ENCODE results near the gene MX2. TPM values are rescaled to one million over a fixed set of nuclear protein-coding genes. Genes with fewer than 3 reads are reported as not detected.
"Not testable (repeated sequence)": the region's sequence is repeated elsewhere in the genome, so short reads cannot be mapped to it uniquely, and the experiment has no call there.

Gene MX2
- total RNA-seq, 1 experiment from 2014 or later: 0.15 TPM

DNA sequence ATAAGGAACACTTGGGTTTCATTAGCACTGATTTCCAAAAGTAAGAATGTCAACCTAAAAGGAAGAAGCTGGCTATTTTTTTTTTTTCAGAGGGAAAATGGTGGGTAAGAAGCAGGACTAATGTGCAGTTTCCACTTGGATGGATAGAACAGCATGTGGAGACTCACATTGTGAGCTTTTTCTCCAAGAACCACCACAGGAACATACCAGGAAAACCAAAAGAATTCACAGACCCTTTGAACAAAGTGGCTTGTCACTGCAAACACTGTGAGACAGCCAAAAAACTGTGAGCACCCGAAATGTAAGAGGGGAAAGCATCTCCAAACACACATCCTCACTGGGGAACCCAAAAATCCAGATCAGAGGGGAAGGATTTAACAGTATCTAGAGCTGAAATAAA is 48.5 kb downstream of the MX2 start:
- no peak for ATAC-seq
- H3K9me3 ChIP-seq (ENCODE audit: low read length): no peaks in the 10 kb centered on the region
- POLR2A ChIA-PET (ENCODE audit: unreplicated experiment): no interaction called here
- no peak overlapping the region for H3K4me2 ChIP-seq (ENCODE audit: low read length)
- no peak overlapping the region for H2AFZ ChIP-seq (ENCODE audit: low read length)
- intact Hi-C loops (cut with micrococcal nuclease): no loop called here
- H3F3A ChIP-seq (ENCODE audit: low read length, unreplicated experiment): no peaks in the 10 kb centered on the region
- no peaks in the 10 kb centered on the region for H3K36me3 ChIP-seq (ENCODE audit: low read depth, low read length)
- H3K79me2 ChIP-seq (ENCODE audit: low read length): no peaks in the 10 kb centered on the region
- no peak for DNase-seq
- no peak for TF ChIP-seq EZH2phosphoT487 (IDR thresholded peaks at IDR 0.05; ENCODE audit: borderline replicate concordance, low read length)
- TF ChIP-seq EZH2 (IDR thresholded peaks at IDR 0.05; ENCODE audit: low read length, unreplicated experiment): no peak
- TF ChIP-seq, protein P1, sequence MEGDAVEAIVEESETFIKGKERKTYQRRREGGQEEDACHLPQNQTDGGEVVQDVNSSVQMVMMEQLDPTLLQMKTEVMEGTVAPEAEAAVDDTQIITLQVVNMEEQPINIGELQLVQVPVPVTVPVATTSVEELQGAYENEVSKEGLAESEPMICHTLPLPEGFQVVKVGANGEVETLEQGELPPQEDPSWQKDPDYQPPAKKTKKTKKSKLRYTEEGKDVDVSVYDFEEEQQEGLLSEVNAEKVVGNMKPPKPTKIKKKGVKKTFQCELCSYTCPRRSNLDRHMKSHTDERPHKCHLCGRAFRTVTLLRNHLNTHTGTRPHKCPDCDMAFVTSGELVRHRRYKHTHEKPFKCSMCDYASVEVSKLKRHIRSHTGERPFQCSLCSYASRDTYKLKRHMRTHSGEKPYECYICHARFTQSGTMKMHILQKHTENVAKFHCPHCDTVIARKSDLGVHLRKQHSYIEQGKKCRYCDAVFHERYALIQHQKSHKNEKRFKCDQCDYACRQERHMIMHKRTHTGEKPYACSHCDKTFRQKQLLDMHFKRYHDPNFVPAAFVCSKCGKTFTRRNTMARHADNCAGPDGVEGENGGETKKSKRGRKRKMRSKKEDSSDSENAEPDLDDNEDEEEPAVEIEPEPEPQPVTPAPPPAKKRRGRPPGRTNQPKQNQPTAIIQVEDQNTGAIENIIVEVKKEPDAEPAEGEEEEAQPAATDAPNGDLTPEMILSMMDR (conservative IDR thresholded peaks at IDR 0.05; ENCODE audit: low read depth, low read length): no peak
- no peaks in the 10 kb centered on the region for H3K4me1 ChIP-seq (ENCODE audit: insufficient read depth, low read length)
- H3K9ac ChIP-seq (ENCODE audit: low read length): no peak overlapping the region
- no peak overlapping the region for H3K4me3 ChIP-seq (ENCODE audit: low read length)
- CTCF ChIA-PET: no interaction called here
- H3K27me3 ChIP-seq (ENCODE audit: low read length): no peaks in the 10 kb centered on the region
- no TSS peak for BruUV-seq (replicated peaks)
- H3K9me2 ChIP-seq (replicated peaks; ENCODE audit: low read length): no peaks in the 10 kb centered on the region
- H4K20me1 ChIP-seq (ENCODE audit: low read length): no peaks in the 10 kb centered on the region
- no peak overlapping the region for H3K27ac ChIP-seq (ENCODE audit: low read length)

DNA sequence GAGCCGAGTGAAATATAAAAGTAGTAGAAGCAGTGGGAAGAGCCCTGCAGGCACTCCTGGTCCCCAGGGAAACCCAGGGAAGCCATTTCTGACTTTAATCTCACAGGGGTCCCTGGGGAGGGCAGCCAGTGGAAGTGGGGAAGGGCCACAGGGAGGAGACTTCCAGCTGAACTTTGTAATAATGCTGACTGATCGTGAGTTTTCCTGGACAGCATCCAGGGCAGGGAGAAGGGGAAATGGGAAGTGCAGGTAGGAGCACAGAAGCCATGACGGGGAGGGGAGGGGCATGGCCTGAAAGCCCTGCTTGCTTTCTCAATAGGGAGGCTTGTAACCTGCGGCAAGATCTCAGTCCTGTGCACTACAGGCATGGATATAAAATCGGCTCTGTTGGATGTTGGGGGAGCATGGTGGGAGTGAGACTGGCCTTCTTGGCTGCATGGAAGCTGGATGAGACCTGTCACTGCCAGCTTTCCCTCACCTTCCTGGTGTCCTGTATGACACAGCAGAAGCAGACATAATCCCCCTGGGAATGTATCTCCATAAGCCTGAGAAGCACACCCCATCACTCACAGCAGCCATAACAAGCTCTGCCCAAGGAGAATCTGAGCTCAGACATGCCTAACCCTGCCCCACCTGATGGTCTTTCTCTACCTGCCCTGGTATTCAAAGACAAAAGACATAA is 49.1 kb downstream of the MX2 start:
- ChIA-PET CTCF (no interaction called here), POLR2A (ENCODE audit: unreplicated experiment) (interaction anchor here (0.6 to 0.7 kb wide), 2 partner anchors 350 to 467 kb away, joined by 3 to 4 read pairs; no protein-coding TSS in a partner anchor)
- Histone ChIP-seq H3K36me3 (ENCODE audit: low read depth, low read length) (no peaks in the 10 kb centered on the region), H3K79me2 (ENCODE audit: low read length) (no peaks in the 10 kb centered on the region), H3K9me3 (ENCODE audit: low read length) (no peaks in the 10 kb centered on the region), H3K27ac (ENCODE audit: low read length) (no peak overlapping the region), H3K4me1 (ENCODE audit: insufficient read depth, low read length) (no peaks in the 10 kb centered on the region), H3F3A (ENCODE audit: low read length, unreplicated experiment) (no peaks in the 10 kb centered on the region), H2AFZ (ENCODE audit: low read length) (peak overlapping the region; percentile 31; the same call in 1 of the 2 replicates), H3K9ac (ENCODE audit: low read length) (no peak overlapping the region), H4K20me1 (ENCODE audit: low read length) (no peaks in the 10 kb centered on the region), H3K27me3 (ENCODE audit: low read length) (no peaks in the 10 kb centered on the region), H3K4me3 (ENCODE audit: low read length) (no peak overlapping the region), H3K4me2 (ENCODE audit: low read length) (no peak overlapping the region), H3K9me2 (replicated peaks; ENCODE audit: low read length) (no peaks in the 10 kb centered on the region)
- no peak for ATAC-seq
- no TSS peak for BruUV-seq (replicated peaks)
- TF ChIP-seq, protein P1 (conservative IDR thresholded peaks at IDR 0.05; ENCODE audit: low read depth, low read length): no peak
- no peak for TF ChIP-seq EZH2phosphoT487 (IDR thresholded peaks at IDR 0.05; ENCODE audit: borderline replicate concordance, low read length)
- no peak for TF ChIP-seq EZH2 (IDR thresholded peaks at IDR 0.05; ENCODE audit: low read length, unreplicated experiment)
- no peak for DNase-seq
- intact Hi-C loops (cut with micrococcal nuclease): no loop called here

DNA sequence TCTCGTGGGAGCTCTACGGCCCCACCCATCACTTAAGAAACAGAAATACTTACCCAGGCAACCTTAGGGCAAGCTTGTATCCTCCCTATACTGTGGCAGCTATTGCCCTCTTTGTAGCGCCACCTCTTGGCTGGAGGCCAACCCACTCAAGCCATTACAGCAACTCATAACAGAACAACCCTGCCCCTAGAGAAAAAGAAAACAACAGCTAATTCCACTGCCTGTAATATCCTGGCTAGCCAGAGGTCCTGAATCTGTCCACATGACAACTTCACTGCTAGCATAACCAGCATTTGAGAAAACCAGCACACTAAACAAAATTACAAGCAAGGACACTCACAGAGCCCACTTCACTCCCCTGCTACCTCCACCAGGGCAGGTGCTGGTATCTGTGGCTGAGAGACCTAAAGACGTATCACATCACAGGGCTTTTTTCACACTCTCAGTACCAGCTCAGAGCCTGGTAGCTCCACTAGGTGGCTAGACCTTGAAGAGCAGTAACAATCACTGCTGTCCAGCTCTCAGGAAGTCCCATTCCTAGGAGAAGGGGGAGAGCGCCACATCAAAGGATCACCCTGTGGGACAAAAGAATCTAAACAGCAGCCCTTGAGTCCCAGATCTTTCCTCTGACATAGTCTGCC is 49.7 kb downstream of the MX2 start:
- no peaks in the 10 kb centered on the region for H3K9me2 ChIP-seq (replicated peaks; ENCODE audit: low read length)
- no peak overlapping the region for H3K4me3 ChIP-seq (ENCODE audit: low read length)
- no peaks in the 10 kb centered on the region for H3K79me2 ChIP-seq (ENCODE audit: low read length)
- TF ChIP-seq EZH2phosphoT487 (IDR thresholded peaks at IDR 0.05; ENCODE audit: borderline replicate concordance, low read length) (no peak), EZH2 (IDR thresholded peaks at IDR 0.05; ENCODE audit: low read length, unreplicated experiment) (no peak)
- TF ChIP-seq, protein P1 (conservative IDR thresholded peaks at IDR 0.05; ENCODE audit: low read depth, low read length): no peak; the same call in 1 of the 2 replicates
- H3K4me1 ChIP-seq (ENCODE audit: insufficient read depth, low read length): no peaks in the 10 kb centered on the region
- H3K9me3 ChIP-seq (ENCODE audit: low read length): no peaks in the 10 kb centered on the region
- H3K27ac ChIP-seq (ENCODE audit: low read length): no peak overlapping the region
- BruUV-seq (replicated peaks): no TSS peak
- H3K9ac ChIP-seq (ENCODE audit: low read length): no peak overlapping the region
- ATAC-seq (peak; percentile 29; the same call in 1 of the 2 replicates), DNase-seq (peak; percentile 40)
- no peaks in the 10 kb centered on the region for H3F3A ChIP-seq (ENCODE audit: low read length, unreplicated experiment)
- no peaks in the 10 kb centered on the region for H3K27me3 ChIP-seq (ENCODE audit: low read length)
- CTCF ChIA-PET: no interaction called here
- POLR2A ChIA-PET (ENCODE audit: unreplicated experiment): interaction anchor here (0.6 to 0.7 kb wide), 2 partner anchors 349 to 466 kb away, joined by 3 to 4 read pairs; no protein-coding TSS in a partner anchor
- no peaks in the 10 kb centered on the region for H3K36me3 ChIP-seq (ENCODE audit: low read depth, low read length)
- H4K20me1 ChIP-seq (ENCODE audit: low read length): no peaks in the 10 kb centered on the region
- intact Hi-C loops (cut with micrococcal nuclease): no loop called here
- no peak overlapping the region for H2AFZ ChIP-seq (ENCODE audit: low read length)
- no peak overlapping the region for H3K4me2 ChIP-seq (ENCODE audit: low read length)

DNA sequence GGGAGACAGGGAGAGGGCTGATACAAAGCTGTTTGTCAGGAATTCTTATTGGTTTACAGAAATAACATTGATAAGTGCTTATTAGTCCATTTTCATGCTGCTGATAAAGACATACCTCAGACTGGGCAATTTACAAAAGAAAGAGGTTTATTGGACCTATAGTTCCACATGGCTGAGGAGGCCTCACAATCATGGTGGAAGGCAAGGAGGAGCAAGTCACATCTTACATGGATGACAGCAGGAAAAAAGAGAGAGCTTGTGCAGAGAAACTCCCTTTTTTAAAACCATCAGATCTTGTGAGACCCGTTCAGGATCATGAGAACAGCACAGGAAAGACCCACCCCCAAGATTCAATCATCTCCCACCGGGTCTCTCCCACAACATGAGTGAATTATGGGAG is 55.7 kb downstream of the MX2 start:
- H3K27ac ChIP-seq (ENCODE audit: low read length); H3K36me3 ChIP-seq (ENCODE audit: low read depth, low read length); H3K9me2 ChIP-seq (replicated peaks; ENCODE audit: low read length); H3K4me1 ChIP-seq (ENCODE audit: insufficient read depth, low read length); POLR2A ChIA-PET (ENCODE audit: unreplicated experiment); H3K79me2 ChIP-seq (ENCODE audit: low read length); ATAC-seq; H3K9me3 ChIP-seq (ENCODE audit: low read length); H4K20me1 ChIP-seq (ENCODE audit: low read length); BruUV-seq (replicated peaks); DNase-seq; H3K4me3 ChIP-seq (ENCODE audit: low read length); H3K9ac ChIP-seq (ENCODE audit: low read length); intact Hi-C loops (cut with micrococcal nuclease); H3K4me2 ChIP-seq (ENCODE audit: low read length); H3K27me3 ChIP-seq (ENCODE audit: low read length); CTCF ChIA-PET; H3F3A ChIP-seq (ENCODE audit: low read length, unreplicated experiment); H2AFZ ChIP-seq (ENCODE audit: low read length): not testable (repeated sequence)
